Transverse colon (tissue), 4 donors: ENCODE measurements around the gene GNG4. TPM values are rescaled to one million over a fixed set of nuclear protein-coding genes. Genes with fewer than 3 reads are reported as not detected.
"Not testable (repeated sequence)": the region's sequence is repeated elsewhere in the genome, so short reads cannot be mapped to it uniquely, and the experiment has no call there.

ENCODE experiments used
- DNase-seq: peaks from one replicate; pipeline ENCODE4 v3.0.0-alpha.2; 2019
- H3K27ac ChIP-seq, 4 donors: fragments of 200-600 bp; sonication (generic); 2 replicates each; pipeline ENCODE4 v1.5.1; 2016 to 2018; ENCODE audit warnings: inconsistent platforms in 4 of 4
- H3K27me3 ChIP-seq: fragments of 200-600 bp; sonication (generic); 2 replicates; pipeline ENCODE4 v1.5.1; 2017; ENCODE audit warnings: inconsistent platforms
- H3K36me3 ChIP-seq, 4 donors: fragments of 200-600 bp; sonication (generic); 2 replicates each; pipeline ENCODE4 v1.5.1; 2017 to 2019; ENCODE audit warnings: inconsistent platforms in 4 of 4
- H3K4me1 ChIP-seq, 4 donors: fragments of 200-600 bp; sonication (generic); 2 replicates each; pipeline ENCODE4 v1.5.1; 2017 to 2020; ENCODE audit warnings: inconsistent platforms in 4 of 4
- H3K4me3 ChIP-seq, 4 donors: fragments of 200-600 bp; sonication (generic); 1 replicate in 1 of 4; 2 replicates in 3 of 4; pipeline versions ENCODE4 v1.5.1 to v1.6.1; 2017 to 2019; ENCODE audit warnings: inconsistent platforms in 4 of 4
- H3K9me3 ChIP-seq, 2 donors: fragments of 200-600 bp; sonication (generic); 2 replicates each; pipeline ENCODE4 v1.5.1; 2017 to 2019; ENCODE audit warnings: inconsistent platforms in 2 of 2
- EP300 ChIP-seq: sonication (generic); formaldehyde crosslinking; IDR thresholded peaks from one replicate; pipeline ENCODE4 v1.6.1; 2017; ENCODE audit warnings: antibody characterized with exemption, low read depth
- POLR2A ChIP-seq: fragments of 450-650 bp; IDR thresholded peaks from one replicate; pipeline ENCODE4 v1.6.1; 2016; ENCODE audit warnings: antibody characterized with exemption, mild to moderate bottlenecking, moderate library complexity
- POLR2AphosphoS5 ChIP-seq, 3 donors: sonication (generic); formaldehyde crosslinking; IDR thresholded peaks; one replicate each; pipeline ENCODE4 v1.6.1; 2016; ENCODE audit warnings: antibody characterized with exemption in 3 of 3
- WGBS, 2 donors: methylation state at CpG; one replicate each; pipeline ENCODE4 v1.1.5; 2018; ENCODE audit warnings: low coverage in 1 of 2; 5-methylcytosine and 5-hydroxymethylcytosine counted together
- in situ Hi-C, 4 donors: fragments of 200-750 bp; cut with MboI; loops; one replicate each; pipeline versions ENCODE4 v1.15.0 to v1.15.1; 2017; ENCODE audit warnings: low sequenced_read_pairs in 3 of 4, low pct_ligation_motif_present in 1 of 4, low pct_unique_long_range_greater_than_20kb in 1 of 4
- intact Hi-C: fragments of 100-400 bp; cut with DNase I; formaldehyde crosslinking; loops from one replicate; pipeline ENCODE4 v1.15.1; 2023; ENCODE audit warnings: low total_unique reads
- total RNA-seq, 4 donors: library from RNA; depleted of rRNA; stranded (reverse); fragments of >200 nt; gene quantifications; one replicate each; pipeline ENCODE4 v1.1.0, GENCODE V29; 2016
- TF ChIP-seq, protein P1 (sequence below), 5 experiments: fragments of 200-600 bp in 3 of 5; fragments of 450-650 bp in 2 of 5; sonication (generic) in 3 of 5; IDR thresholded peaks; 1 replicate in 2 of 5; 2 replicates in 3 of 5; pipeline ENCODE4 v1.5.1; 2016 to 2017; ENCODE audit warnings: antibody characterized with exemption in 5 of 5, inconsistent platforms in 3 of 5, mild to moderate bottlenecking in 2 of 5, moderate library complexity in 1 of 5

The GNG4 gene
- total RNA-seq, 4 donors from 2014 or later, result 0.37 to 6.8 (median 5.5) TPM

DNA sequence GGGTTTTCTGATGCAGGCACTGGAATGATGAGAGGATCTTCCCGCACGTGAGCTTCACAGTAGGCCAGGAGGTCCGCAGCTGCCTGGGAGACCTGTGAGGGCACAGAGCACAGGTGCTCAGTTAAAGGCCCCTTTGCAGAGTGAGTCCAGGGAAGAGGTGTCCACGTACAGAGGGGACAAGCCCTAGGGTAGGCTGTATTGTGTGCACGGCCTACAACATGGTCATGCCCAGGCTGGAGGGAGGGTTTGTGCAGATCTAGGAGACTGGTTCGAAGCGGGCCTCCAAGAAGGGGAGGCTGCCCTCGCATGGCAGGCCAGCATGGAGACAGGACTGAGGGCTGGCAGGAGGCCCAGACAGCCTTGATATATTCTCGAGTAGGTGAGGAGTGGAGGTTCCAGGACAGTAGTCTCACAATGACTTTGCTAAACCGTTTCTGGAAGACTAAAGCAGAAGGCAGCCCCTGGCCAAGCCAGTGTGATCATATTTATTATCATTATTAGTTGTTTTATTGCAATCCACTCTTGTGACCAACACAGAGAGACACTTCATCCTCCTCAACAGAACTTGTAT, 97.4 kb downstream of the GNG4 start:
- WGBS, 2 donors, result 69 to 91% methylated on average over 6 to 10 of the region's 10 CpGs
- TF ChIP-seq POLR2AphosphoS5 (IDR thresholded peaks at IDR 0.05) (no peak), EP300 (no peak), POLR2A (no peak)
- TF ChIP-seq, protein P1, sequence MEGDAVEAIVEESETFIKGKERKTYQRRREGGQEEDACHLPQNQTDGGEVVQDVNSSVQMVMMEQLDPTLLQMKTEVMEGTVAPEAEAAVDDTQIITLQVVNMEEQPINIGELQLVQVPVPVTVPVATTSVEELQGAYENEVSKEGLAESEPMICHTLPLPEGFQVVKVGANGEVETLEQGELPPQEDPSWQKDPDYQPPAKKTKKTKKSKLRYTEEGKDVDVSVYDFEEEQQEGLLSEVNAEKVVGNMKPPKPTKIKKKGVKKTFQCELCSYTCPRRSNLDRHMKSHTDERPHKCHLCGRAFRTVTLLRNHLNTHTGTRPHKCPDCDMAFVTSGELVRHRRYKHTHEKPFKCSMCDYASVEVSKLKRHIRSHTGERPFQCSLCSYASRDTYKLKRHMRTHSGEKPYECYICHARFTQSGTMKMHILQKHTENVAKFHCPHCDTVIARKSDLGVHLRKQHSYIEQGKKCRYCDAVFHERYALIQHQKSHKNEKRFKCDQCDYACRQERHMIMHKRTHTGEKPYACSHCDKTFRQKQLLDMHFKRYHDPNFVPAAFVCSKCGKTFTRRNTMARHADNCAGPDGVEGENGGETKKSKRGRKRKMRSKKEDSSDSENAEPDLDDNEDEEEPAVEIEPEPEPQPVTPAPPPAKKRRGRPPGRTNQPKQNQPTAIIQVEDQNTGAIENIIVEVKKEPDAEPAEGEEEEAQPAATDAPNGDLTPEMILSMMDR (IDR thresholded peaks at IDR 0.05), result no peak
- Histone ChIP-seq H3K27ac (no peak overlapping the region), H3K4me1 (no peaks in the 10 kb centered on the region), H3K36me3 (no peaks in the 10 kb centered on the region), H3K4me3 (no peak overlapping the region), H3K27me3 (no peaks in the 10 kb centered on the region), H3K9me3 (no peaks in the 10 kb centered on the region)
- intact Hi-C loops (no loop called here), in situ Hi-C loops (no loop called here)
- no peak for DNase-seq

DNA sequence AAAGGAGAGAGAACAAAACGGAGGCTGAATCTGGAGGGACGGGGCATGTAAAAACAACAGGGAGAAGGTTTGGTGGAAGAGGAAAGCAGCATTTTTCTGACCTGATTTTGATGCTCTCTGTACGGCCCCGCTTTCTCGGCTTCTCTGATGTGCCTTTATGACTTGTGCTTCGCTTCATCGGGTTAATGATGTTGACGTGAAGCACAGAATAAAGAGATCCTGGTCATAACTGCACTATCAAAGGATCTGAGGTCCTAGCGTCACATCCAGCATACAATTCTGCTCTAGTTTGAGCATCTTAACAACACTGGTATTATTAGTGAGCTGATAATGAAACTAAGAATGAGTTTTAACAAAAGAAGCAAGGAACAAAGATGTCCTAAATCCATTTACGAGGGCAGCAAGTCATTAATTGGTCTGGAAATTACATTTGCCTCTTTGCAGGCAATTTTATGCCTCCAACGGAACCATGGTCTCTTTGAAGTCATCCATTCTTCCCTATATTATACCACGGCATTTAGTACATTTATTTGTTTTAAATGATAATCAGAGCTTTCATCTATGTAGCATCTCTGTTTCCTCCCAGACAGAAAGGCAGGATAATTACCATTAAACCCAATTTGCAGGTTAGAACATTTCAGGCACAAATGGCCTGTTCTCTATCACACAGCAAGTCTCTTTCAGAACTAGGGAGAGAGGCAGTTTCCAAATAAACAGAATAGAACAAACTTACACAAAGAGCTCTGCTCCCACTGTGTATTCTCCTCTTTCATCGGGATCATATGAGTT, 100.0 kb downstream of the GNG4 start:
- in situ Hi-C loops (no loop called here), intact Hi-C loops (no loop called here)
- Histone ChIP-seq H3K27me3 (no peaks in the 10 kb centered on the region), H3K4me3 (no peak overlapping the region), H3K9me3 (no peaks in the 10 kb centered on the region), H3K27ac (no peak overlapping the region), H3K36me3 (no peaks in the 10 kb centered on the region), H3K4me1 (no peaks in the 10 kb centered on the region)
- no peak for DNase-seq
- 71 to 74% methylated on average over 12 to 13 of the region's 13 CpGs for WGBS, 2 donors
- no peak for TF ChIP-seq POLR2AphosphoS5 (IDR thresholded peaks at IDR 0.05)
- TF ChIP-seq, protein P1 (IDR thresholded peaks at IDR 0.05), result no peak
- TF ChIP-seq POLR2A, result no peak
- TF ChIP-seq EP300, result no peak

DNA sequence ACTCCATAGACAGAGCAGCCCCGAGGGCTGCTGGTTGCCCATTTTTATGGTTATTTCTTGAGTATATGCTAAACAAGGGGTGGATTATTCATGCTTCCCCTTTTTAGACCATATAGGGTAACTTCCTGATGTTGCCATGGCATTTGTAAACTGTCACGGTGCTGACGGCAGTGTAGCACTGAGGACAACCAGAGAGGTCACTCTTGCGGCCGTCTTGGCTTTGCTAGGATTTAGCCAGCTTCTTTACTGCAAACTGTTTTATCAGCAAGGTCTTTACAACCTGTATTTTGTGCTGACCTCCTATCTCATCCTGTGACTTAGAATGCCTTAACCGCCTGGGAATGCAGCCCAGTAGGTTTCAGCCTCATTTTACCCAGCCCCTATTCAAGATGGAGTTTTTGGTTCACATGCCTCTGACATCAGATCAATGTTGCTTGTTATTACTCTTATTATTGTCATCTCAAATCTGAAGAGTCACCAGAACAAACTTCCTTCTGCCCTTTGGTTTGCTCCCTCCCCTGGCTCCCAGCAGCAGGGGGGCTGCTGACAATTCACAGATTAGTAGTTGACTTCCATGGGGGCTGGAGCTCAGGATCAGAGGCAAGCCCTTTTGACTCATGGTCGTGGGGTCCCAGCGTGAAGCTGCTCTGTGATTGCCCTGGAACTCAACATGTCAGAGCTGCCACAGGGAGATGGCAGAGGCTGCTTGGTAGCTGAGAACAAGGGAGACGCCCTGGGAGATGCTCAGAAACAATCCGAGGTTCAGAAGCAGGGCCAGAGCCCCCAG, 103.0 kb downstream of the GNG4 start:
- 55 to 59% methylated on average over 4 to 10 of the region's 10 CpGs for WGBS, 2 donors
- H3K9me3 ChIP-seq, H3K4me3 ChIP-seq, in situ Hi-C loops, H3K27me3 ChIP-seq, H3K27ac ChIP-seq, intact Hi-C loops, DNase-seq, H3K4me1 ChIP-seq, H3K36me3 ChIP-seq: not testable (repeated sequence)

GRCh38 chr1:235545292-235545930, 104.2 kb downstream of the GNG4 start:
- no peaks in the 10 kb centered on the region for H3K36me3 ChIP-seq
- H3K4me1 ChIP-seq, result no peaks in the 10 kb centered on the region
- H3K9me3 ChIP-seq, result no peaks in the 10 kb centered on the region
- intact Hi-C loops, result no loop called here
- no peak overlapping the region for H3K4me3 ChIP-seq
- in situ Hi-C loops, result no loop called here
- H3K27me3 ChIP-seq, result no peaks in the 10 kb centered on the region
- 91 to 100% methylated on average over 2 to 9 of the region's 9 CpGs for WGBS, 2 donors
- TF ChIP-seq, protein P1 (IDR thresholded peaks at IDR 0.05), result no peak
- no peak for TF ChIP-seq POLR2AphosphoS5 (IDR thresholded peaks at IDR 0.05)
- TF ChIP-seq POLR2A, result no peak
- no peak overlapping the region for H3K27ac ChIP-seq
- no peak for DNase-seq

DNA sequence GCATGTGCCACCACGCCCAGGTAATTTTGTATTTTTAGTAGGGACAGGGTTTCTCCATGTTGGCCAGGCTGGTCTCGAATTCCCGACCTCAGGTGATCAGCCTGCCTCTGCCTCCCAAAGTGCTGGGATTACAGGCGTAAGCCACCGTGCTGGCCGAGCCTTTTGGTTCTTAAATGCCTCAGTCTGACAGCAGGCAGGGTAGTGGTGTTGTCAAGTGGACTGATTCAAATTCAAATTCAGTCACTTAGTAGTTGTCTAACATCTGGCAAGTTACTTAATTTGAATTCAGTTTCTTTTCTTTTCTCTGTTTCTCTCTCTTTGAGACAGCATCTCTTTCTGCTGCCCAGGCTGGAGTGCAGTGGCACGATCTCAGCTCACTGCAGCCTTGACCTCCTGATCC, 106.7 kb downstream of the GNG4 start:
- intact Hi-C loops, H3K9me3 ChIP-seq, H3K27me3 ChIP-seq, in situ Hi-C loops, H3K4me1 ChIP-seq, H3K27ac ChIP-seq, H3K4me3 ChIP-seq, H3K36me3 ChIP-seq, DNase-seq: not testable (repeated sequence)
- WGBS, 2 donors, result 40 to 86% methylated on average over 1 to 7 of the region's 7 CpGs
